Smooth muscle cell (in vitro differentiated cells): ENCODE data around the gene PTPRT. TPM values are rescaled to one million over a fixed set of nuclear protein-coding genes. Genes with fewer than 3 reads are reported as not detected.

Source experiments
- DNase-seq: peaks from one replicate; lab custom pipeline; 2025; ENCODE audit not compliant: unreplicated experiment; lab: John Stamatoyannopoulos, UW
- H2AFZ ChIP-seq: fragments of 200-600 bp; sonication (generic); 2 replicates; pipeline ENCODE4 v1.6.0; 2016; ENCODE audit warnings: antibody characterized with exemption, low read depth, mild to moderate bottlenecking
- H3F3A ChIP-seq: fragments of 200-600 bp; sonication (generic); 2 replicates; pipeline ENCODE4 v1.6.0; 2017; ENCODE audit warnings: antibody characterized with exemption, low read depth
- H3K27ac ChIP-seq: fragments of 200-600 bp; sonication (generic); 2 replicates; pipeline ENCODE4 v1.5.1; 2016; ENCODE audit warnings: low read depth, mild to moderate bottlenecking
- H3K27me3 ChIP-seq: fragments of 200-600 bp; sonication (generic); 2 replicates; pipeline ENCODE4 v1.6.1; 2016; ENCODE audit warnings: low read depth, mild to moderate bottlenecking
- H3K36me3 ChIP-seq: fragments of 200-600 bp; sonication (generic); 2 replicates; pipeline ENCODE4 v1.5.1; 2016; ENCODE audit warnings: low read depth
- H3K4me1 ChIP-seq: fragments of 200-600 bp; sonication (generic); 2 replicates; pipeline ENCODE4 v1.5.1; 2016; ENCODE audit warnings: low read depth
- H3K4me2 ChIP-seq: fragments of 200-600 bp; sonication (generic); 2 replicates; pipeline ENCODE4 v1.6.0; 2016; ENCODE audit warnings: mild to moderate bottlenecking
- H3K4me3 ChIP-seq: fragments of 200-600 bp; sonication (generic); 2 replicates; pipeline ENCODE4 v1.5.1; 2016; ENCODE audit warnings: mild to moderate bottlenecking
- H3K79me2 ChIP-seq: fragments of 200-600 bp; sonication (generic); 2 replicates; pipeline ENCODE4 v1.6.0; 2016; ENCODE audit warnings: low read depth, mild to moderate bottlenecking
- H3K9ac ChIP-seq: fragments of 200-600 bp; sonication (generic); 2 replicates; pipeline ENCODE4 v1.6.0; 2016; ENCODE audit warnings: low read depth
- H3K9me3 ChIP-seq: fragments of 200-600 bp; sonication (generic); replicated peaks from 2 replicates; pipeline ENCODE4 v1.5.1; 2016; ENCODE audit warnings: low read depth
- H4K20me1 ChIP-seq: fragments of 200-600 bp; sonication (generic); 2 replicates; pipeline ENCODE4 v1.6.0; 2016; ENCODE audit warnings: low read depth
- CTCF ChIP-seq: fragments of 200-600 bp; sonication (generic); IDR thresholded peaks from 2 replicates; pipeline ENCODE4 v1.5.1; 2017; ENCODE audit warnings: borderline replicate concordance, mild to moderate bottlenecking, antibody characterized with exemption; ENCODE audit not compliant: insufficient read depth, poor library complexity, severe bottlenecking
- WGBS: methylation state at CpG from one replicate; pipeline ENCODE4 v1.1.7; 2016; ENCODE audit warnings: low lambda C conversion rate; 5-methylcytosine and 5-hydroxymethylcytosine counted together
- polyA plus RNA-seq: library from polyadenylated mRNA; unstranded; fragments of >200 nt; fragmentation: Nextera tagmentation; extraction: Ambion mirVana; gene quantifications from 2 replicates; pipeline ENCODE4 v1.2.1, GENCODE V29; 2016
- total RNA-seq: library from RNA; depleted of rRNA; stranded (reverse); fragments of >200 nt; gene quantifications from 2 replicates; pipeline ENCODE4 v1.2.3, GENCODE V29; 2014

Gene PTPRT
- total and polyA plus RNA-seq, 2 experiments from 2014 or later, result 0.99 to 2.1 TPM

GRCh38 chr20:42161228-42161829 lies 1028.4 kb downstream of the PTPRT start:
- no peaks in the 10 kb centered on the region for H4K20me1 ChIP-seq
- WGBS, result 81% methylated on average over 14 of the region's 14 CpGs
- no peak overlapping the region for H2AFZ ChIP-seq
- no peak overlapping the region for H3K27ac ChIP-seq
- no peak overlapping the region for H3K4me2 ChIP-seq
- H3K36me3 ChIP-seq, result no peaks in the 10 kb centered on the region
- no peaks in the 10 kb centered on the region for H3K4me1 ChIP-seq
- TF ChIP-seq CTCF, result no peak
- DNase-seq, result no peak
- no peaks in the 10 kb centered on the region for H3K9me3 ChIP-seq
- H3K4me3 ChIP-seq, result no peak overlapping the region
- no peaks in the 10 kb centered on the region for H3F3A ChIP-seq
- no peaks in the 10 kb centered on the region for H3K79me2 ChIP-seq
- H3K27me3 ChIP-seq, result no peaks in the 10 kb centered on the region
- no peak overlapping the region for H3K9ac ChIP-seq

DNA sequence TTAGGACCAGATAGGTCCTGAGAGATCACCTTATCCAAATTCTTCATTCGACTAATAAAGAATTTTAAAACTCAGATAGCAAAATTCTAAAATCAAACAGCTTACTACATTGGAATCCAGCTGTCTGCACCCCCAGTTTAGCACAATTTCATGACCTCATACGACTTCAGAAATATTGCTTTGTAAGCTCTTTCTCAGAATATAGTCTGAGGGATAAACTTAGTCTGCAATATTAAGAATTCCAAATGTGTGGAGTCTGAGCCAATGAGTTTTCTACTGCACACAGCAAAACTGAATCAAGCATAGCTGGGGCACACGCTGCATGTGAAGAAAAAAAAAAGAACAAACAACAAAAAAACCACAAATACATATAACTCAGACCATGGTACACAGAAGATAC lies 1029.9 kb downstream of the PTPRT start:
- Histone ChIP-seq H2AFZ (no peak overlapping the region), H3K79me2 (no peaks in the 10 kb centered on the region), H4K20me1 (no peaks in the 10 kb centered on the region), H3K27ac (no peak overlapping the region), H3F3A (no peaks in the 10 kb centered on the region), H3K36me3 (no peaks in the 10 kb centered on the region), H3K27me3 (no peaks in the 10 kb centered on the region), H3K9ac (no peak overlapping the region), H3K9me3 (no peaks in the 10 kb centered on the region), H3K4me1 (no peaks in the 10 kb centered on the region), H3K4me3 (no peak overlapping the region), H3K4me2 (no peak overlapping the region)
- DNase-seq, result no peak
- no peak for TF ChIP-seq CTCF
- 52% methylated on average over 3 of the region's 3 CpGs for WGBS

DNA sequence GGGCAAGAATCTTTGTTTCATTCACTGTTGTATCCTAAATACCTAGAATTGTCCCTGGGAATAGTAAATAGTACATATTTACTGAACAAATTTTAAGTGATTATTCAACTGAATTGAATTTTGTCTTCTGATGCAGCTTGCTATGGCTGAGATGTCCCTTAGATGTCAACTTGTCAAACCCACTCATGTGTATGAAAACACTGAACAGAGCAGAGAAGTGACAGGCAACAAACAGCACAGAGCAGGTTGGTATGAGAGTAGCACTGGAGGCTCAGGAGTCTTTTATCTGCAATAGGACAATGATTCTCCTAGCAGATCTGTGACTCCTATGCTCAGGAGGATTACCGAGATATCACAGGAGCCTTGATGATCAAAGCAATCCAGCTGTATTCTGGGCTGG lies 1031.4 kb downstream of the PTPRT start:
- DNase-seq, result no peak
- Histone ChIP-seq H3K4me3 (no peak overlapping the region), H2AFZ (no peak overlapping the region), H3K4me1 (no peaks in the 10 kb centered on the region), H3K9me3 (no peaks in the 10 kb centered on the region), H3K79me2 (no peaks in the 10 kb centered on the region), H3K27ac (no peak overlapping the region), H3K4me2 (no peak overlapping the region), H3F3A (no peaks in the 10 kb centered on the region), H3K36me3 (no peaks in the 10 kb centered on the region), H3K27me3 (no peaks in the 10 kb centered on the region), H4K20me1 (no peaks in the 10 kb centered on the region), H3K9ac (no peak overlapping the region)
- WGBS, result 94% methylated on average over 1 of the region's 1 CpG
- TF ChIP-seq CTCF, result no peak

DNA sequence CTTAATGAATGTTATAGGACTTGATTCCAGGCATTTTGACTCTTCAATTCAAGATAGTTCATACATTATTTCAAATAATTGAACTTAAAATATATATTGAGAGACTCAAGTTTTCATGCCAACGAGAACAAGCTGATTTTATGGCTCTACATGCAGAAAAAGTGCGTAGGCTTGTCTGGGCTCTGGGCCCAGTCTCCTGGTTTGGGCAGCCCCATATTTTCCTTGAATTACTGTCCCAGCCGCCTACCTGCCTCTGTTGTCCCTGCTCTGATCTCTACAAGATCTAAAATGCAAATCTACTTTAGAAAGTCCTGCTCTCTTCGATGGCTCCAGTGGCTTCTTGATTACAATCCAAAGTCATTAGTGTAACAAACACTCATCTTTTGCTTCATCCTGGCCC lies 1034.1 kb downstream of the PTPRT start:
- no peaks in the 10 kb centered on the region for H3K9me3 ChIP-seq
- H3K4me2 ChIP-seq, result no peak overlapping the region
- H3K9ac ChIP-seq, result no peak overlapping the region
- no peak overlapping the region for H3K27ac ChIP-seq
- H3K79me2 ChIP-seq, result no peaks in the 10 kb centered on the region
- H3K36me3 ChIP-seq, result no peaks in the 10 kb centered on the region
- no peaks in the 10 kb centered on the region for H3K4me1 ChIP-seq
- no peaks in the 10 kb centered on the region for H4K20me1 ChIP-seq
- DNase-seq, result no peak
- 82% methylated on average over 4 of the region's 4 CpGs for WGBS
- no peak overlapping the region for H3K4me3 ChIP-seq
- no peak for TF ChIP-seq CTCF
- no peak overlapping the region for H2AFZ ChIP-seq
- no peaks in the 10 kb centered on the region for H3F3A ChIP-seq
- H3K27me3 ChIP-seq, result no peaks in the 10 kb centered on the region
